Hepatocyte (in vitro differentiated cells): ENCODE results near the gene RIOX2.

Source experiments
- CTCF ChIP-seq: fragments of 200-600 bp; sonication (generic); IDR thresholded peaks from 2 replicates; pipeline ENCODE4 v1.5.1; 2016; ENCODE audit warnings: antibody characterized with exemption, mild to moderate bottlenecking; ENCODE audit not compliant: poor library complexity
- EZH2 ChIP-seq: fragments of 200-600 bp; sonication (generic); IDR thresholded peaks from 2 replicates; pipeline ENCODE4 v1.6.1; 2016; ENCODE audit warnings: antibody characterized with exemption, mild to moderate bottlenecking, borderline replicate concordance
- EZH2phosphoT487 ChIP-seq: fragments of 200-600 bp; sonication (generic); IDR thresholded peaks from one replicate; pipeline ENCODE4 v1.6.1; 2018; ENCODE audit warnings: antibody characterized with exemption, mild to moderate bottlenecking, low read depth, moderate library complexity; ENCODE audit not compliant: unreplicated experiment, severe bottlenecking

GRCh38 chr3:97967966-97968365 is 4.3 kb downstream of the RIOX2 start:
- TF ChIP-seq CTCF (no peak), EZH2 (no peak), EZH2phosphoT487 (no peak)
